ENCODE data around the gene HES6.

DNA sequence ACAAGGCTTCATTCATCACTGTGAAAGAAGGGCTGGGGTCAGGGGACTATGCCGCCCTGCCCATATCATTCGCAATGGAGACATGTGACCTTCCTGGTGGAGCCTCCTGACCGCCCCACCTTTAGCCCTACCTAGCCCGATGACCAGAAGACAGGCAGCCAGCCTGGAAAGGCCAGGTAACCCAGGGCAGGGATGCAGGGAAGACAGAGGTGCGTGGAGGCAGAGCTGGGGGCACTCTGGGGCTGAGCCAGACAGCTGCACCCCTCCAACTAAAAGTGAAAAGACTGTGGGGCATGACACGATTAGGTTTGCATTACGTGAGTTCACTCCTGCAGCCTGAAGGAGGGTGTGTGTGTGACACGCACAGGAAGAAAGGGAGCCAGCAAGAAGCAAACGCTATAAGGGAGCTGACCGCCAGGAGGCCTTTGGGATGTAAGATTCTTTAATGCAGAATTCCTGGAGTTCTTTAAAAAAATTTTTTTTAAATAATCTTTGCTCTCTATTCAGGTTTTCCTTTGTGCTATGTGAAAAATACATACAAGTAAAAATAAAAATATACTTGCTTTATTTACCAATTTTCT, 3.7 kb upstream of the HES6 start:
- TF ChIP-seq CTCF (IDR thresholded peaks at IDR 0.05) = no peak
- no peak for TF ChIP-seq POLR2AphosphoS5 (IDR thresholded peaks at IDR 0.05)
